HepG2 (cell line): ENCODE data around the gene CYBC1. TPM values are rescaled to one million over a fixed set of nuclear protein-coding genes. Genes with fewer than 3 reads are reported as not detected.
A peak's percentile ranks its signal among the peaks of the same experiment; 100 is the strongest.

Experiments
- ATAC-seq: fragments of 200-7000 bp; cut with Tn5 transposase; 3 replicates; pipeline ENCODE4 v1.9.1; 2020; ENCODE audit warnings: mild to moderate bottlenecking, moderate library complexity
- BruUV-seq: library from RNA; stranded (reverse); fragments of 400-500 nt; replicated peaks from 2 replicates; lab custom pipeline; 2021; lab: Mats Ljungman, UMichigan
- CTCF ChIA-PET: fragments of 300-600 bp; formaldehyde crosslinking; extraction: SDS; loops from one replicate; lab custom pipeline; 2021; ENCODE audit warnings: low total read pairs, inconsistent platforms, low intra/inter-chr PET ratio; lab: Yijun Ruan, JAX
- POLR2A ChIA-PET: fragments of 350-600 bp; sonication (Branson Sonifier 250); formaldehyde crosslinking; loops from one replicate; lab custom pipeline; 2020; ENCODE audit warnings: antibody characterized with exemption, inconsistent platforms; lab: Yijun Ruan, JAX
- DNase-seq: peaks from one replicate; pipeline ENCODE4 v3.0.0-alpha.2; 2015; ENCODE audit warnings: low spot score
- FAIRE-seq: peaks from 3 replicates; lab custom pipeline; 2011; peaks lifted over from hg19 to GRCh38; lab: Jason Lieb, UNC
- H2AFZ ChIP-seq: one replicate; pipeline ENCODE4 v1.6.1; 2011; ENCODE audit warnings: low read length, inconsistent platforms
- H3K27ac ChIP-seq: fragments of 300-600 bp; 3 replicates; pipeline ENCODE4 v1.8.0; 2011; ENCODE audit warnings: mixed run types, mild to moderate bottlenecking, mixed read lengths, low read length, inconsistent platforms; ENCODE audit not compliant: insufficient read depth; ENCODE audit errors: extremely low read length
- H3K27me3 ChIP-seq, 2 experiments: fragments of 200-600 bp in 1 of 2; 2 replicates in 1 of 2; 3 replicates in 1 of 2; pipeline versions ENCODE4 v1.6.0 to v1.8.0; 2011; ENCODE audit warnings: low read length in 2 of 2, mild to moderate bottlenecking in 2 of 2, moderate library complexity in 2 of 2, inconsistent platforms in 1 of 2; ENCODE audit not compliant: insufficient read depth in 2 of 2, control insufficient read depth in 1 of 2
- H3K36me3 ChIP-seq, 2 experiments: fragments of 200-600 bp in 1 of 2; replicated peaks in 1 of 2; 2 replicates in 1 of 2; 3 replicates in 1 of 2; pipeline versions ENCODE4 v1.5.1 to v1.8.0; 2011; ENCODE audit warnings: low read length in 2 of 2, inconsistent platforms in 1 of 2; ENCODE audit not compliant: insufficient read depth in 2 of 2, control insufficient read depth in 1 of 2
- H3K4me1 ChIP-seq: 2 replicates; pipeline ENCODE4 v1.5.1; 2012; ENCODE audit warnings: low read length, inconsistent platforms; ENCODE audit not compliant: insufficient read depth
- H3K4me2 ChIP-seq: 2 replicates; pipeline ENCODE4 v1.6.0; 2011; ENCODE audit warnings: low read depth, low read length, inconsistent platforms
- H3K4me3 ChIP-seq, 3 experiments: fragments of 200-600 bp in 1 of 3; sonication (generic), shearing (Covaris generic) in 1 of 3; replicated peaks in 1 of 3; 2 replicates each; pipeline ENCODE4 v1.5.1; 2011 to 2016; ENCODE audit warnings: low read length in 3 of 3, inconsistent platforms in 2 of 3, low read depth in 2 of 3, mild to moderate bottlenecking in 2 of 3, control low read depth in 1 of 3, mixed read lengths in 1 of 3; ENCODE audit not compliant: insufficient read depth in 1 of 3
- H3K79me2 ChIP-seq: one replicate; pipeline ENCODE4 v1.6.1; 2011; ENCODE audit warnings: low read length, inconsistent platforms; ENCODE audit not compliant: insufficient read depth
- H3K9ac ChIP-seq: 2 replicates; pipeline ENCODE4 v1.6.0; 2011; ENCODE audit warnings: mild to moderate bottlenecking, low read depth, low read length, inconsistent platforms; ENCODE audit not compliant: insufficient read depth
- H3K9me3 ChIP-seq: 2 replicates; pipeline ENCODE4 v1.5.1; 2012; ENCODE audit warnings: mild to moderate bottlenecking, low read length
- H4K20me1 ChIP-seq: 2 replicates; pipeline ENCODE4 v1.6.0; 2011; ENCODE audit warnings: inconsistent platforms, mild to moderate bottlenecking, low read length, moderate library complexity; ENCODE audit not compliant: insufficient read depth
- AGO2 ChIP-seq: fragments of 200-400 bp; formaldehyde crosslinking; optimal IDR thresholded peaks from 2 replicates; pipeline ENCODE3; 2017; ENCODE audit warnings: mild to moderate bottlenecking, low read depth, low read length, moderate library complexity
- ATF7 ChIP-seq, 2 experiments: fragments of 450-650 bp in 1 of 2; sonication (generic) in 1 of 2; formaldehyde crosslinking in 1 of 2; IDR thresholded peaks; 2 replicates each; pipeline versions ENCODE4 v1.4.0 to v1.6.1; 2016 to 2020; ENCODE audit warnings: antibody characterized with exemption in 1 of 2, mild to moderate bottlenecking in 1 of 2, missing genetic modification reagents in 1 of 2
- CC2D1A ChIP-seq: sonication (generic); formaldehyde crosslinking; IDR thresholded peaks from 2 replicates; pipeline ENCODE4 v1.8.1; 2023; ENCODE audit warnings: mild to moderate bottlenecking, missing genetic modification reagents
- SAFB2 ChIP-seq: sonication (generic); formaldehyde crosslinking; IDR thresholded peaks from 2 replicates; pipeline ENCODE4 v1.5.1; 2020; ENCODE audit warnings: missing genetic modification reagents, low read depth, mild to moderate bottlenecking, borderline replicate concordance
- ZNF761 ChIP-seq: sonication (generic); formaldehyde crosslinking; conservative IDR thresholded peaks from 2 replicates; pipeline ENCODE4 v1.4.0; 2020; ENCODE audit warnings: mild to moderate bottlenecking, missing genetic modification reagents
- ZNF776 ChIP-seq: sonication (generic); formaldehyde crosslinking; IDR thresholded peaks from 2 replicates; pipeline ENCODE4 v1.4.0; 2020; ENCODE audit warnings: mild to moderate bottlenecking, missing genetic modification reagents
- ZNF788 ChIP-seq: sonication (generic); formaldehyde crosslinking; IDR thresholded peaks from 2 replicates; pipeline ENCODE4 v1.5.0; 2020; ENCODE audit warnings: mild to moderate bottlenecking, missing genetic modification reagents, borderline replicate concordance
- ZNF883 ChIP-seq: sonication (generic); formaldehyde crosslinking; IDR thresholded peaks from 2 replicates; pipeline ENCODE4 v1.5.1; 2020; ENCODE audit warnings: mild to moderate bottlenecking, missing genetic modification reagents; ENCODE audit errors: not compliant biosample characterization
- WGBS: methylation state at CpG from one replicate; pipeline ENCODE4 v1.1.6; 2017; ENCODE audit warnings: low lambda C conversion rate; 5-methylcytosine and 5-hydroxymethylcytosine counted together
- in situ Hi-C: cut with HindIII; loops from 2 replicates; pipeline ENCODE4 v1.10.0; 2017; ENCODE audit warnings: low pct_unique_long_range_greater_than_20kb; ENCODE audit not compliant: extremely low pct_ligation_motif_present
- intact Hi-C: fragments of 100-400 bp; cut with micrococcal nuclease; formaldehyde crosslinking; loops from one replicate; pipeline ENCODE4 v1.10.0; 2022; ENCODE audit not compliant: unreplicated experiment
- polyA plus RNA-seq, 8 experiments: library from polyadenylated mRNA; depleted of rRNA in 3 of 8; stranded (reverse) in 7 of 8; unstranded in 1 of 8; fragments of >200 nt; fragmentation: Illumina TruSeq in 4 of 8; extraction: Trizol in 4 of 8; gene quantifications; 2 replicates each; pipeline versions ENCODE4 v1.2.1 to v1.2.3, GENCODE V29; 2011 to 2016; ENCODE audit warnings: low read depth in 4 of 8, missing spikeins in 1 of 8, mixed read lengths in 1 of 8; ENCODE audit not compliant: insufficient read depth in 1 of 8
- total RNA-seq, 5 experiments: library from RNA; depleted of rRNA; stranded (reverse); fragments of >200 nt; fragmentation: Illumina TruSeq; extraction: Trizol; gene quantifications; 2 replicates each; pipeline ENCODE4 v1.2.3, GENCODE V29; 2016; ENCODE audit warnings: low read depth in 1 of 5
- TF ChIP-seq, protein P1 (sequence below): sonication (generic); formaldehyde crosslinking; IDR thresholded peaks from 2 replicates; pipeline ENCODE4 v1.4.0; 2020; ENCODE audit warnings: mild to moderate bottlenecking, low read depth, missing genetic modification reagents
- TF ChIP-seq, protein P2 (sequence below): sonication (generic); formaldehyde crosslinking; IDR thresholded peaks from 2 replicates; pipeline ENCODE4 v1.4.0; 2020; ENCODE audit warnings: missing genetic modification reagents, borderline replicate concordance
- TF ChIP-seq, protein P3 (sequence below): sonication (generic); formaldehyde crosslinking; IDR thresholded peaks from 2 replicates; pipeline ENCODE4 v1.8.1; 2022; ENCODE audit warnings: low read depth, mild to moderate bottlenecking, missing genetic modification reagents

The CYBC1 gene
- total and polyA plus RNA-seq, 2 of the 13 experiments (the other 11 are each of a cell fraction or from before 2014, with no cell fraction given), result 43.4 to 44.1 TPM

DNA sequence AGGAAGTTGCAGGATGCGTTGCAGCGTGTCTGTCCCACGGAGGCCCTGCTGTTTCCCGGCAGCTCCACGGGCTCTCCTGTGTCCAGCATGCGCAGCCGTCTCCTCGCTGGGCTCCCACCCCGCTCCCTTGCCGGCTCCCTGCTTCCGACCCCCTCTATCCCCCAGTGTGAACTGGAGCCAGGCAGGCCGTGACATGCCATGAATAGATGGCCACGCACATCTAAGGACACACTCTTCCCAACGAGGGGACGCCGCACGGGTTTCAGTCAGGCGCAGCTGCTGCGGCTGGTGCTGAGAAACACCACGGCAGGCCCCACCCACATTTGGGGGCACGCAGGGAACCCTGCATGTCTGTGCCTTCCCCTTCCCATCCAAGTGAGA, 41.6 kb downstream of the CYBC1 start:
- Histone ChIP-seq H3K27ac (no peak overlapping the region), H3K79me2 (no peaks in the 10 kb centered on the region), H2AFZ (no peak overlapping the region), H3K4me3 (no peak overlapping the region), H3K27me3 (no peaks in the 10 kb centered on the region), H3K4me2 (no peak overlapping the region), H3K4me1 (peaks cover 25% of the 10 kb centered on the region), H4K20me1 (peaks cover 5% of the 10 kb centered on the region; the same call in 1 of the 2 replicates), H3K9me3 (no peaks in the 10 kb centered on the region)
- no peak for FAIRE-seq
- in situ Hi-C loops, result no loop called here
- ATAC-seq, result no peak
- 95% methylated on average over 21 of the region's 21 CpGs for WGBS
- CTCF ChIA-PET, result no interaction called here
- DNase-seq, result no peak
- peak; percentile 46 for TF ChIP-seq AGO2
- TF ChIP-seq ZNF761 (CRISPR knock-in tag), result no peak
- TF ChIP-seq, all 625 proteins: peak for 1
- BruUV-seq, result no TSS peak
- intact Hi-C loops, result no loop called here
- POLR2A ChIA-PET, result no interaction called here
- Histone ChIP-seq H3K36me3 (peaks cover 10% of the 10 kb centered on the region in 2 experiments; a peak in 4 of 5 replicates), H3K9ac (no peak overlapping the region)

DNA sequence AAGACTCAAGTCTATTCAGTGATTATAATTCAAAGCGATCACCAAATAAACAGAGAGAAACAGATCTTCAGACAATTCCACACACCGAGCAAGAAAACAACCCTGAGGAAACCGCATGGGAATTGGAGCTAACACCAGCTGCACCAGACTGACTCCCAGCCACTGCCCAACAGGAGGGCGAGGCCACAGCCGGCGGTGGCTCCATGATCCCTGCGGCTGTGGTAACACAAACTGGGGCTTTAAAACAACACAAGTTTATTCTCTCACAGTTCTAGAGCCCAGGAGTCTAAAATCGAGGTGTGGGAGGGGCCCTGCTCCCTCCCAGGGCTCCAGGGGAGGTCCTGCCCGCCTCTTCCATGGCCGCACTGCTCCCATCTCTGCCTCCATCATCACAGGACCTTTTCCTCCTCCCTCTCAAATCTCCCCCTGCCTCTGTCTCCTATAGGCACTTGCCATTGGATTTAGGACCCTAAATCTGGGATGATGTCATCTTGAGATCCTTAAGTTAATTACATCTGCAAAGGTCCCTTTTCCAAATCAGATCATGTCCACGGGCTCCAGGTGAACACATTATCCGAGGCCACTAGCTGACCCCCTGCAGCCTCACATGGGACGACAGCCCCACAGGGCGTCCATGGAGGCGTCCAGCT, 42.1 kb downstream of the CYBC1 start:
- Histone ChIP-seq H3K4me1 (peaks cover 23% of the 10 kb centered on the region), H3K27ac (no peak overlapping the region), H3K36me3 (peaks cover 9 to 15% of the 10 kb centered on the region in 2 experiments; a peak in 4 of 5 replicates), H3K9me3 (no peaks in the 10 kb centered on the region), H2AFZ (no peak overlapping the region), H3K79me2 (no peaks in the 10 kb centered on the region), H4K20me1 (peaks cover 4% of the 10 kb centered on the region; the same call in 1 of the 2 replicates), H3K4me2 (no peak overlapping the region), H3K9ac (no peak overlapping the region), H3K27me3 (no peaks in the 10 kb centered on the region), H3K4me3 (no peak overlapping the region)
- no TSS peak for BruUV-seq
- CTCF ChIA-PET, result no interaction called here
- DNase-seq (no peak), FAIRE-seq (no peak), ATAC-seq (no peak)
- in situ Hi-C loops, result no loop called here
- intact Hi-C loops, result no loop called here
- 95% methylated on average over 15 of the region's 15 CpGs for WGBS
- POLR2A ChIA-PET, result no interaction called here
- TF ChIP-seq, protein P1, sequence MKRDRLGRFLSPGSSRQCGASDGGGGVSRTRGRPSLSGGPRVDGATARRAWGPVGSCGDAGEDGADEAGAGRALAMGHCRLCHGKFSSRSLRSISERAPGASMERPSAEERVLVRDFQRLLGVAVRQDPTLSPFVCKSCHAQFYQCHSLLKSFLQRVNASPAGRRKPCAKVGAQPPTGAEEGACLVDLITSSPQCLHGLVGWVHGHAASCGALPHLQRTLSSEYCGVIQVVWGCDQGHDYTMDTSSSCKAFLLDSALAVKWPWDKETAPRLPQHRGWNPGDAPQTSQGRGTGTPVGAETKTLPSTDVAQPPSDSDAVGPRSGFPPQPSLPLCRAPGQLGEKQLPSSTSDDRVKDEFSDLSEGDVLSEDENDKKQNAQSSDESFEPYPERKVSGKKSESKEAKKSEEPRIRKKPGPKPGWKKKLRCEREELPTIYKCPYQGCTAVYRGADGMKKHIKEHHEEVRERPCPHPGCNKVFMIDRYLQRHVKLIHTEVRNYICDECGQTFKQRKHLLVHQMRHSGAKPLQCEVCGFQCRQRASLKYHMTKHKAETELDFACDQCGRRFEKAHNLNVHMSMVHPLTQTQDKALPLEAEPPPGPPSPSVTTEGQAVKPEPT, result no peak
- no peak for TF ChIP-seq CC2D1A (CRISPR knock-in tag)
- peak; percentile 79 for TF ChIP-seq ATF7 (IDR thresholded peaks at IDR 0.05)
- TF ChIP-seq ATF7 (CRISPR knock-in tag; IDR thresholded peaks at IDR 0.05), result no peak
- TF ChIP-seq, protein P2, sequence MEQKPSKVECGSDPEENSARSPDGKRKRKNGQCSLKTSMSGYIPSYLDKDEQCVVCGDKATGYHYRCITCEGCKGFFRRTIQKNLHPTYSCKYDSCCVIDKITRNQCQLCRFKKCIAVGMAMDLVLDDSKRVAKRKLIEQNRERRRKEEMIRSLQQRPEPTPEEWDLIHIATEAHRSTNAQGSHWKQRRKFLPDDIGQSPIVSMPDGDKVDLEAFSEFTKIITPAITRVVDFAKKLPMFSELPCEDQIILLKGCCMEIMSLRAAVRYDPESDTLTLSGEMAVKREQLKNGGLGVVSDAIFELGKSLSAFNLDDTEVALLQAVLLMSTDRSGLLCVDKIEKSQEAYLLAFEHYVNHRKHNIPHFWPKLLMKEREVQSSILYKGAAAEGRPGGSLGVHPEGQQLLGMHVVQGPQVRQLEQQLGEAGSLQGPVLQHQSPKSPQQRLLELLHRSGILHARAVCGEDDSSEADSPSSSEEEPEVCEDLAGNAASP (CRISPR knock-in tag), result no peak
- TF ChIP-seq, protein P3, sequence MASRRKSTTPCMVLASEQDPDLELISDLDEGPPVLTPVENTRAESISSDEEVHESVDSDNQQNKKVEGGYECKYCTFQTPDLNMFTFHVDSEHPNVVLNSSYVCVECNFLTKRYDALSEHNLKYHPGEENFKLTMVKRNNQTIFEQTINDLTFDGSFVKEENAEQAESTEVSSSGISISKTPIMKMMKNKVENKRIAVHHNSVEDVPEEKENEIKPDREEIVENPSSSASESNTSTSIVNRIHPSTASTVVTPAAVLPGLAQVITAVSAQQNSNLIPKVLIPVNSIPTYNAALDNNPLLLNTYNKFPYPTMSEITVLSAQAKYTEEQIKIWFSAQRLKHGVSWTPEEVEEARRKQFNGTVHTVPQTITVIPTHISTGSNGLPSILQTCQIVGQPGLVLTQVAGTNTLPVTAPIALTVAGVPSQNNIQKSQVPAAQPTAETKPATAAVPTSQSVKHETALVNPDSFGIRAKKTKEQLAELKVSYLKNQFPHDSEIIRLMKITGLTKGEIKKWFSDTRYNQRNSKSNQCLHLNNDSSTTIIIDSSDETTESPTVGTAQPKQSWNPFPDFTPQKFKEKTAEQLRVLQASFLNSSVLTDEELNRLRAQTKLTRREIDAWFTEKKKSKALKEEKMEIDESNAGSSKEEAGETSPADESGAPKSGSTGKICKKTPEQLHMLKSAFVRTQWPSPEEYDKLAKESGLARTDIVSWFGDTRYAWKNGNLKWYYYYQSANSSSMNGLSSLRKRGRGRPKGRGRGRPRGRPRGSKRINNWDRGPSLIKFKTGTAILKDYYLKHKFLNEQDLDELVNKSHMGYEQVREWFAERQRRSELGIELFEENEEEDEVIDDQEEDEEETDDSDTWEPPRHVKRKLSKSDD (CRISPR knock-in tag), result no peak
- TF ChIP-seq SAFB2 (CRISPR knock-in tag), result no peak
- no peak for TF ChIP-seq ZNF883 (CRISPR knock-in tag)
- TF ChIP-seq ZNF776 (CRISPR knock-in tag), result no peak
- TF ChIP-seq ZNF788, result no peak
